ENCODE data around the gene SLCO1B3.

SLCO1B3 gene

GRCh38 chr12:20865873-20866272 is 55.4 kb downstream of the SLCO1B3 start:
- no peaks in the 10 kb centered on the region for H3K36me3 ChIP-seq (ENCODE audit: control insufficient read depth, insufficient read depth, low read length)
- H3K4me1 ChIP-seq (ENCODE audit: control insufficient read depth, insufficient read depth, low read length, poor library complexity, severe bottlenecking), result no peaks in the 10 kb centered on the region
- no peak overlapping the region for H3K27ac ChIP-seq (ENCODE audit: insufficient read depth, low read length, poor library complexity, severe bottlenecking)
- H3K27me3 ChIP-seq (replicated peaks; ENCODE audit: control insufficient read depth, insufficient read depth, low read length, poor library complexity, severe bottlenecking), result no peaks in the 10 kb centered on the region
- no peak overlapping the region for H3K4me3 ChIP-seq (ENCODE audit: insufficient read depth, low read depth, low read length, poor library complexity, severe bottlenecking)
- H3K9me3 ChIP-seq (ENCODE audit: control insufficient read depth, low read length), result no peaks in the 10 kb centered on the region
- no peak for DNase-seq

GRCh38 chr12:20868277-20868676 is 57.8 kb downstream of the SLCO1B3 start:
- DNase-seq, result no peak
- no peak overlapping the region for H3K4me3 ChIP-seq (ENCODE audit: insufficient read depth, low read depth, low read length, poor library complexity, severe bottlenecking)
- no peaks in the 10 kb centered on the region for H3K4me1 ChIP-seq (ENCODE audit: control insufficient read depth, insufficient read depth, low read length, poor library complexity, severe bottlenecking)
- no peak overlapping the region for H3K27ac ChIP-seq (ENCODE audit: insufficient read depth, low read length, poor library complexity, severe bottlenecking)
- H3K9me3 ChIP-seq (ENCODE audit: control insufficient read depth, low read length), result no peaks in the 10 kb centered on the region
- no peaks in the 10 kb centered on the region for H3K36me3 ChIP-seq (ENCODE audit: control insufficient read depth, insufficient read depth, low read length)
- no peaks in the 10 kb centered on the region for H3K27me3 ChIP-seq (replicated peaks; ENCODE audit: control insufficient read depth, insufficient read depth, low read length, poor library complexity, severe bottlenecking)

- Histone ChIP-seq H3K27ac (ENCODE audit: insufficient read depth, low read length, poor library complexity, severe bottlenecking) (no peak overlapping the region), H3K27me3 (replicated peaks; ENCODE audit: control insufficient read depth, insufficient read depth, low read length, poor library complexity, severe bottlenecking) (no peaks in the 10 kb centered on the region), H3K4me3 (ENCODE audit: insufficient read depth, low read depth, low read length, poor library complexity, severe bottlenecking) (no peak overlapping the region), H3K9me3 (ENCODE audit: control insufficient read depth, low read length) (no peaks in the 10 kb centered on the region), H3K36me3 (ENCODE audit: control insufficient read depth, insufficient read depth, low read length) (no peaks in the 10 kb centered on the region), H3K4me1 (ENCODE audit: control insufficient read depth, insufficient read depth, low read length, poor library complexity, severe bottlenecking) (no peaks in the 10 kb centered on the region)
- no peak for DNase-seq
Observed at GRCh38 chr12:20883288-20883687, 72.8 kb downstream of the SLCO1B3 start.

GRCh38 chr12:20885116-20885515 is 74.6 kb downstream of the SLCO1B3 start:
- Histone ChIP-seq H3K4me3 (ENCODE audit: insufficient read depth, low read depth, low read length, poor library complexity, severe bottlenecking) (no peak overlapping the region), H3K36me3 (ENCODE audit: control insufficient read depth, insufficient read depth, low read length) (no peaks in the 10 kb centered on the region), H3K27ac (ENCODE audit: insufficient read depth, low read length, poor library complexity, severe bottlenecking) (no peak overlapping the region), H3K4me1 (ENCODE audit: control insufficient read depth, insufficient read depth, low read length, poor library complexity, severe bottlenecking) (no peaks in the 10 kb centered on the region), H3K9me3 (ENCODE audit: control insufficient read depth, low read length) (no peaks in the 10 kb centered on the region), H3K27me3 (replicated peaks; ENCODE audit: control insufficient read depth, insufficient read depth, low read length, poor library complexity, severe bottlenecking) (no peaks in the 10 kb centered on the region)
- DNase-seq, result no peak

- Histone ChIP-seq H3K4me1 (ENCODE audit: control insufficient read depth, insufficient read depth, low read length, poor library complexity, severe bottlenecking) (no peaks in the 10 kb centered on the region), H3K4me3 (ENCODE audit: insufficient read depth, low read depth, low read length, poor library complexity, severe bottlenecking) (no peak overlapping the region), H3K9me3 (ENCODE audit: control insufficient read depth, low read length) (no peaks in the 10 kb centered on the region), H3K36me3 (ENCODE audit: control insufficient read depth, insufficient read depth, low read length) (no peaks in the 10 kb centered on the region), H3K27me3 (replicated peaks; ENCODE audit: control insufficient read depth, insufficient read depth, low read length, poor library complexity, severe bottlenecking) (no peaks in the 10 kb centered on the region), H3K27ac (ENCODE audit: insufficient read depth, low read length, poor library complexity, severe bottlenecking) (no peak overlapping the region)
- no peak for DNase-seq
Observed at GRCh38 chr12:20885552-20885951, 75.0 kb downstream of the SLCO1B3 start.

- H3K27me3 ChIP-seq (replicated peaks; ENCODE audit: control insufficient read depth, insufficient read depth, low read length, poor library complexity, severe bottlenecking), result no peaks in the 10 kb centered on the region
- no peaks in the 10 kb centered on the region for H3K36me3 ChIP-seq (ENCODE audit: control insufficient read depth, insufficient read depth, low read length)
- H3K4me1 ChIP-seq (ENCODE audit: control insufficient read depth, insufficient read depth, low read length, poor library complexity, severe bottlenecking), result no peaks in the 10 kb centered on the region
- DNase-seq, result no peak
- no peak overlapping the region for H3K27ac ChIP-seq (ENCODE audit: insufficient read depth, low read length, poor library complexity, severe bottlenecking)
- H3K4me3 ChIP-seq (ENCODE audit: insufficient read depth, low read depth, low read length, poor library complexity, severe bottlenecking), result no peak overlapping the region
- no peaks in the 10 kb centered on the region for H3K9me3 ChIP-seq (ENCODE audit: control insufficient read depth, low read length)
Observed at GRCh38 chr12:20917269-20917668, 106.8 kb downstream of the SLCO1B3 start.

- Histone ChIP-seq H3K4me1 (ENCODE audit: control insufficient read depth, insufficient read depth, low read length, poor library complexity, severe bottlenecking) (no peaks in the 10 kb centered on the region), H3K27ac (ENCODE audit: insufficient read depth, low read length, poor library complexity, severe bottlenecking) (no peak overlapping the region), H3K27me3 (replicated peaks; ENCODE audit: control insufficient read depth, insufficient read depth, low read length, poor library complexity, severe bottlenecking) (no peaks in the 10 kb centered on the region), H3K4me3 (ENCODE audit: insufficient read depth, low read depth, low read length, poor library complexity, severe bottlenecking) (no peak overlapping the region), H3K36me3 (ENCODE audit: control insufficient read depth, insufficient read depth, low read length) (no peaks in the 10 kb centered on the region), H3K9me3 (ENCODE audit: control insufficient read depth, low read length) (no peaks in the 10 kb centered on the region)
- DNase-seq, result no peak
Observed at GRCh38 chr12:20917819-20918218, 107.3 kb downstream of the SLCO1B3 start.

GRCh38 chr12:20931894-20932293 is 121.4 kb downstream of the SLCO1B3 start:
- no peaks in the 10 kb centered on the region for H3K27me3 ChIP-seq (replicated peaks; ENCODE audit: control insufficient read depth, insufficient read depth, low read length, poor library complexity, severe bottlenecking)
- no peaks in the 10 kb centered on the region for H3K4me1 ChIP-seq (ENCODE audit: control insufficient read depth, insufficient read depth, low read length, poor library complexity, severe bottlenecking)
- no peaks in the 10 kb centered on the region for H3K9me3 ChIP-seq (ENCODE audit: control insufficient read depth, low read length)
- no peaks in the 10 kb centered on the region for H3K36me3 ChIP-seq (ENCODE audit: control insufficient read depth, insufficient read depth, low read length)
- no peak for DNase-seq
- H3K4me3 ChIP-seq (ENCODE audit: insufficient read depth, low read depth, low read length, poor library complexity, severe bottlenecking), result no peak overlapping the region
- H3K27ac ChIP-seq (ENCODE audit: insufficient read depth, low read length, poor library complexity, severe bottlenecking), result no peak overlapping the region

GRCh38 chr12:20946732-20947131 is 136.2 kb downstream of the SLCO1B3 start:
- no peak for DNase-seq
- H3K36me3 ChIP-seq (ENCODE audit: control insufficient read depth, insufficient read depth, low read length), result no peaks in the 10 kb centered on the region

GRCh38 chr12:20950248-20950647 is 139.7 kb downstream of the SLCO1B3 start:
- H3K27ac ChIP-seq (ENCODE audit: insufficient read depth, low read length, poor library complexity, severe bottlenecking), result no peak overlapping the region
- H3K4me1 ChIP-seq (ENCODE audit: control insufficient read depth, insufficient read depth, low read length, poor library complexity, severe bottlenecking), result no peaks in the 10 kb centered on the region
- no peaks in the 10 kb centered on the region for H3K36me3 ChIP-seq (ENCODE audit: control insufficient read depth, insufficient read depth, low read length)

More at GRCh38 chr12:20946732-20947131, 136.2 kb downstream of the SLCO1B3 start:
- H3K4me3 ChIP-seq (ENCODE audit: insufficient read depth, low read depth, low read length, poor library complexity, severe bottlenecking), result no peak overlapping the region
- H3K9me3 ChIP-seq (ENCODE audit: control insufficient read depth, low read length), result no peaks in the 10 kb centered on the region
- no peaks in the 10 kb centered on the region for H3K4me1 ChIP-seq (ENCODE audit: control insufficient read depth, insufficient read depth, low read length, poor library complexity, severe bottlenecking)
- no peak overlapping the region for H3K27ac ChIP-seq (ENCODE audit: insufficient read depth, low read length, poor library complexity, severe bottlenecking)
- H3K27me3 ChIP-seq (replicated peaks; ENCODE audit: control insufficient read depth, insufficient read depth, low read length, poor library complexity, severe bottlenecking), result no peaks in the 10 kb centered on the region

GRCh38 chr12:20963303-20963702 is 152.8 kb downstream of the SLCO1B3 start:
- Histone ChIP-seq H3K4me3 (ENCODE audit: insufficient read depth, low read depth, low read length, poor library complexity, severe bottlenecking) (no peak overlapping the region), H3K9me3 (ENCODE audit: control insufficient read depth, low read length) (no peaks in the 10 kb centered on the region), H3K36me3 (ENCODE audit: control insufficient read depth, insufficient read depth, low read length) (no peaks in the 10 kb centered on the region), H3K27me3 (replicated peaks; ENCODE audit: control insufficient read depth, insufficient read depth, low read length, poor library complexity, severe bottlenecking) (no peaks in the 10 kb centered on the region), H3K4me1 (ENCODE audit: control insufficient read depth, insufficient read depth, low read length, poor library complexity, severe bottlenecking) (no peaks in the 10 kb centered on the region), H3K27ac (ENCODE audit: insufficient read depth, low read length, poor library complexity, severe bottlenecking) (no peak overlapping the region)
- DNase-seq, result no peak

More at GRCh38 chr12:20950248-20950647, 139.7 kb downstream of the SLCO1B3 start:
- Histone ChIP-seq H3K4me3 (ENCODE audit: insufficient read depth, low read depth, low read length, poor library complexity, severe bottlenecking) (no peak overlapping the region), H3K9me3 (ENCODE audit: control insufficient read depth, low read length) (no peaks in the 10 kb centered on the region), H3K27me3 (replicated peaks; ENCODE audit: control insufficient read depth, insufficient read depth, low read length, poor library complexity, severe bottlenecking) (no peaks in the 10 kb centered on the region)
- DNase-seq, result no peak
